Neuronal stem cell (in vitro differentiated cells): ENCODE measurements around the gene DLK1.

Experiments used
- DNase-seq: peaks from one replicate; pipeline ENCODE4 v3.0.0-alpha.2; 2013; ENCODE audit warnings: low spot score
- H2AFZ ChIP-seq: one replicate; pipeline ENCODE4 v1.6.1; 2013; ENCODE audit warnings: mild to moderate bottlenecking, low read length, inconsistent platforms
- H2AK5ac ChIP-seq: 2 replicates; pipeline ENCODE4 v1.6.1; 2013; ENCODE audit warnings: low read depth, mild to moderate bottlenecking, inconsistent platforms, low read length, moderate library complexity, mixed read lengths
- H2BK120ac ChIP-seq: 2 replicates; pipeline ENCODE4 v1.6.1; 2013; ENCODE audit warnings: low read depth, mild to moderate bottlenecking, inconsistent platforms, low read length, moderate library complexity, mixed read lengths
- H2BK12ac ChIP-seq: one replicate; pipeline ENCODE4 v1.6.1; 2013; ENCODE audit warnings: low read length, inconsistent platforms
- H2BK15ac ChIP-seq: 2 replicates; pipeline ENCODE4 v1.6.1; 2013; ENCODE audit warnings: mild to moderate bottlenecking, low read length, inconsistent platforms, mixed read lengths
- H2BK5ac ChIP-seq: one replicate; pipeline ENCODE4 v1.6.1; 2013; ENCODE audit warnings: inconsistent platforms, mild to moderate bottlenecking, low read length, moderate library complexity
- H3K14ac ChIP-seq: one replicate; pipeline ENCODE4 v1.6.1; 2013; ENCODE audit warnings: low read length, inconsistent platforms
- H3K18ac ChIP-seq: 2 replicates; pipeline ENCODE4 v1.6.1; 2013; ENCODE audit warnings: low read length, inconsistent platforms
- H3K23ac ChIP-seq: 2 replicates; pipeline ENCODE4 v1.6.1; 2013; ENCODE audit warnings: low read depth, mild to moderate bottlenecking, mixed read lengths, low read length, inconsistent platforms; ENCODE audit not compliant: poor library complexity
- H3K27ac ChIP-seq: replicated peaks from 3 replicates; pipeline ENCODE4 v1.5.1; 2013; ENCODE audit warnings: low read length, inconsistent platforms
- H3K27me3 ChIP-seq, 3 experiments: 2 replicates each; pipeline ENCODE4 v1.6.1; 2013; ENCODE audit warnings: low read length in 3 of 3, mild to moderate bottlenecking in 2 of 3, inconsistent platforms in 1 of 3, low read depth in 1 of 3, mixed read lengths in 1 of 3, moderate library complexity in 1 of 3; ENCODE audit not compliant: control insufficient read depth in 3 of 3, insufficient read depth in 3 of 3
- H3K36me3 ChIP-seq, 2 donors: replicated peaks in 1 of 2; 2 replicates each; pipeline ENCODE4 v1.6.1; 2013; ENCODE audit warnings: low read length in 2 of 2; ENCODE audit not compliant: control insufficient read depth in 2 of 2, insufficient read depth in 2 of 2
- H3K4ac ChIP-seq: 2 replicates; pipeline ENCODE4 v1.6.1; 2013; ENCODE audit warnings: inconsistent platforms, mild to moderate bottlenecking, low read length, moderate library complexity
- H3K4me1 ChIP-seq, 2 donors: 1 replicate in 1 of 2; 2 replicates in 1 of 2; pipeline ENCODE4 v1.6.1; 2013; ENCODE audit warnings: low read length in 2 of 2, low read depth in 1 of 2; ENCODE audit not compliant: control insufficient read depth in 2 of 2, insufficient read depth in 1 of 2
- H3K4me2 ChIP-seq: one replicate; pipeline ENCODE4 v1.6.1; 2013; ENCODE audit warnings: mild to moderate bottlenecking, low read length, inconsistent platforms; ENCODE audit not compliant: insufficient read depth, poor library complexity, severe bottlenecking
- H3K4me3 ChIP-seq, 2 donors: 2 replicates each; pipeline ENCODE4 v1.5.1; 2013; ENCODE audit warnings: low read length in 2 of 2, mild to moderate bottlenecking in 2 of 2, inconsistent platforms in 1 of 2, moderate library complexity in 1 of 2
- H3K79me1 ChIP-seq: one replicate; pipeline ENCODE4 v1.6.1; 2013; ENCODE audit warnings: low read depth, mild to moderate bottlenecking, inconsistent platforms, low read length, moderate library complexity
- H3K9ac ChIP-seq: one replicate; pipeline ENCODE4 v1.6.1; 2013; ENCODE audit warnings: mild to moderate bottlenecking, low read depth, low read length, inconsistent platforms; ENCODE audit not compliant: poor library complexity
- H3K9me3 ChIP-seq, 2 donors: replicated peaks in 1 of 2; 2 replicates each; pipeline versions ENCODE3 to v1.6.1; 2013; ENCODE audit warnings: low read length in 2 of 2, mild to moderate bottlenecking in 2 of 2, inconsistent platforms in 1 of 2, low read depth in 1 of 2, mixed read lengths in 1 of 2, moderate library complexity in 1 of 2; ENCODE audit not compliant: control insufficient read depth in 2 of 2, insufficient read depth in 1 of 2
- H4K8ac ChIP-seq: one replicate; pipeline ENCODE4 v1.6.1; 2013; ENCODE audit warnings: low read depth, mild to moderate bottlenecking, inconsistent platforms, low read length, moderate library complexity
- H4K91ac ChIP-seq: one replicate; pipeline ENCODE4 v1.6.1; 2013; ENCODE audit warnings: low read length, low read depth, mild to moderate bottlenecking, inconsistent platforms; ENCODE audit not compliant: poor library complexity
- WGBS, 2 donors: extraction: QIAGEN DNeasy Blood & Tissue Kit; methylation state at CpG; one replicate each; pipeline ENCODE4 v1.1.7; 2013; ENCODE audit warnings: missing lambda C conversion rate in 2 of 2, mixed read lengths in 1 of 2; ENCODE audit not compliant: insufficient read length in 2 of 2, insufficient replicate concordance in 1 of 2; ENCODE audit errors: extremely low coverage in 2 of 2; 5-methylcytosine and 5-hydroxymethylcytosine counted together

DLK1 gene

DNA sequence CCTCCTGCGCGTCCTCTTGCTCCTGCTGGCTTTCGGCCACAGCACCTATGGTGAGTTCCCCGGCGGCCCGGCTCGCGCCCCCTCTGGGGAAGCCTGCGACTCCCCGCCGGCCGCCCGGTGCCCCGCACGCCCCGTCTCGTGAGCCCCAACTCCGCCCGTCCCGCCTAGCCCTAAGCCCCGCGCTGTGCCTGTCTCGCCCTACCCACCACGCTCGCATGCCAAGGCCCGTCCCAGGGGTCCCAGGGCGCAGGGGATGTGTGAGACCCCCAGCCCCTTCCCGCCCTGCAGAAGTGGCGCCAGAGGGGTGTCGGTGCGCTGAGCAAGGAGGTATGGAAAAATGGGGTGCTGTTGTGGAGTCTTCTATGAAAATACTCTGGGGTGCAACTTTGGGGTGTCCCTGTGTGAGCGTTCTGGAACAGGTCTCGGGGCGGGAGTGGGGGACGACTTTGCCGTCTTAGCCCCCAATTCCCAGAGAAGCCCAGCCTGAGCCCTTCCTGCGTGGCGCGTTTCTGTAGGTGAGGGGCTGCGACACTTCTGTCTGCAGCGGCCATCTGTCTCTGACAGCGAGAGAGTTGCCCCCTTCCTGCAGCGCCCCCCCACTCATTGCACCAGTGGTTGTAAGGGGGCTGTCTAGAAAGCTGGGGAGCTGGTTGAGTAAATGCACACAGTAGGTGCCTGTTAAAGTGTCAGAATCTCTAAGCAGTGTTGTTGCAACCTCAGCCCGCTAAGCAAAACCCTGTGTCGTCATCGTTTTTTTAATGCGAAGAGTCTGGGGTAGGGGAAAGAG is 587 bp downstream of the DLK1 start:
- Histone ChIP-seq H3K36me3 (peaks cover 0 to 45% of the 10 kb centered on the region in 2 donors), H2BK5ac (peak overlapping the region; percentile 98), H3K4ac (peak overlapping the region; percentile 79), H2BK12ac (no peak overlapping the region), H2AFZ (peak overlapping the region; percentile 80), H3K4me2 (peak overlapping the region; percentile 71), H3K9me3 (no peaks in the 10 kb centered on the region), H3K27ac (peak overlapping the region; percentile 83), H3K27me3 (peaks cover 0 to 90% (median 0%) of the 10 kb centered on the region in 3 experiments), H3K4me1 (peaks cover 19 to 59% of the 10 kb centered on the region in 2 donors), H2BK15ac (no peak overlapping the region), H3K4me3 (peak overlapping the region in 1 of 2 donors; percentile 92), H2AK5ac (peak overlapping the region; percentile 94), H4K8ac (peak overlapping the region; percentile 70), H2BK120ac (peak overlapping the region; percentile 90), H3K18ac (peak overlapping the region; percentile 100), H3K79me1 (peaks cover 13% of the 10 kb centered on the region), H4K91ac (peak overlapping the region; percentile 96), H3K14ac (peak overlapping the region; percentile 95), H3K23ac (peak overlapping the region; percentile 55), H3K9ac (peak overlapping the region; percentile 100)
- no CpG with 5 or more reads among the region's 47 CpGs for WGBS, 2 donors
- no peak for DNase-seq

- H3K9ac ChIP-seq = peak overlapping the region; percentile 100
- peaks cover 0 to 84% (median 0%) of the 10 kb centered on the region in 3 experiments for H3K27me3 ChIP-seq
- H3K9me3 ChIP-seq = no peaks in the 10 kb centered on the region
- H2BK15ac ChIP-seq = no peak overlapping the region
- peak overlapping the region; percentile 71 for H3K4me2 ChIP-seq
- peak overlapping the region; percentile 95 for H3K14ac ChIP-seq
- peak overlapping the region; percentile 98 for H2BK5ac ChIP-seq
- no peak overlapping the region for H4K8ac ChIP-seq
- peak overlapping the region in 1 of 2 donors; percentile 92 for H3K4me3 ChIP-seq
- peaks cover 17 to 57% of the 10 kb centered on the region in 2 donors for H3K4me1 ChIP-seq
- peak overlapping the region; percentile 90 for H2BK120ac ChIP-seq
- no peak overlapping the region for H2AFZ ChIP-seq
- H2AK5ac ChIP-seq = no peak overlapping the region
- H3K27ac ChIP-seq = peak overlapping the region; percentile 83
- WGBS, 2 donors = no CpG with 5 or more reads among the region's 12 CpGs
- peaks cover 13% of the 10 kb centered on the region for H3K79me1 ChIP-seq
- DNase-seq = no peak
- H2BK12ac ChIP-seq = no peak overlapping the region
- no peak overlapping the region for H3K23ac ChIP-seq
- H3K4ac ChIP-seq = no peak overlapping the region
- peak overlapping the region; percentile 100 for H3K18ac ChIP-seq
- no peak overlapping the region for H4K91ac ChIP-seq
- H3K36me3 ChIP-seq = peaks cover 0 to 51% of the 10 kb centered on the region in 2 donors
Measured at GRCh38 chr14:100727873-100728240, 1.2 kb downstream of the DLK1 start.

- H3K4me2 ChIP-seq = peak overlapping the region; percentile 88
- no peaks in the 10 kb centered on the region for H3K9me3 ChIP-seq
- peak overlapping the region; percentile 44 for H3K23ac ChIP-seq
- H3K4me1 ChIP-seq = peaks cover 7 to 50% of the 10 kb centered on the region in 2 donors
- peak overlapping the region; percentile 95 for H3K18ac ChIP-seq
- H2AK5ac ChIP-seq = peak overlapping the region; percentile 77
- H3K9ac ChIP-seq = peak overlapping the region; percentile 96
- no peak overlapping the region for H3K4ac ChIP-seq
- peak overlapping the region; percentile 73 for H3K14ac ChIP-seq
- H2BK12ac ChIP-seq = peak overlapping the region; percentile 0
- peaks cover 0 to 73% (median 0%) of the 10 kb centered on the region in 3 experiments for H3K27me3 ChIP-seq
- peak overlapping the region; percentile 89 for H2BK120ac ChIP-seq
- H3K36me3 ChIP-seq = peaks cover 0 to 60% of the 10 kb centered on the region in 2 donors
- H4K91ac ChIP-seq = no peak overlapping the region
- no peak overlapping the region for H4K8ac ChIP-seq
- H3K27ac ChIP-seq = peak overlapping the region; percentile 83
- no CpG with 5 or more reads among the region's 13 CpGs for WGBS, 2 donors
- peak overlapping the region; percentile 89 for H2BK5ac ChIP-seq
- no peak overlapping the region for H2BK15ac ChIP-seq
- peak overlapping the region in 1 of 2 donors; percentile 84 for H3K4me3 ChIP-seq
- peaks cover 15% of the 10 kb centered on the region for H3K79me1 ChIP-seq
- DNase-seq = no peak
- no peak overlapping the region for H2AFZ ChIP-seq
Measured at GRCh38 chr14:100728962-100729361, 2.3 kb downstream of the DLK1 start.

GRCh38 chr14:100729982-100730381 is 3.3 kb downstream of the DLK1 start:
- Histone ChIP-seq H3K4me3 (peak overlapping the region in 1 of 2 donors; percentile 84), H2AFZ (no peak overlapping the region), H3K23ac (no peak overlapping the region), H3K4me2 (peak overlapping the region; percentile 88), H2AK5ac (no peak overlapping the region), H3K4me1 (peaks cover 7 to 47% of the 10 kb centered on the region in 2 donors), H3K27me3 (peaks cover 0 to 66% (median 0%) of the 10 kb centered on the region in 3 experiments), H2BK120ac (no peak overlapping the region), H2BK15ac (no peak overlapping the region), H3K9ac (peak overlapping the region; percentile 71), H2BK12ac (no peak overlapping the region), H3K18ac (peak overlapping the region; percentile 87), H3K79me1 (peaks cover 14% of the 10 kb centered on the region), H3K14ac (no peak overlapping the region), H3K27ac (peak overlapping the region; percentile 83), H2BK5ac (no peak overlapping the region), H3K36me3 (peaks cover 0 to 69% of the 10 kb centered on the region in 2 donors), H4K8ac (no peak overlapping the region), H4K91ac (no peak overlapping the region), H3K9me3 (no peaks in the 10 kb centered on the region), H3K4ac (no peak overlapping the region)
- no CpG with 5 or more reads among the region's 7 CpGs for WGBS, 2 donors
- DNase-seq = no peak
